HG03460 (cell line): Measurements from ENCODE around the gene TRIM43B.
"Not testable (repeated sequence)": the region's sequence is repeated elsewhere in the genome, so short reads cannot be mapped to it uniquely, and the experiment has no call there.

Experiments
- ATAC-seq: cut with Tn5 transposase; IDR thresholded peaks from one replicate; pipeline ENCODE4 v1.9.1; 2021; ENCODE audit not compliant: unreplicated experiment

TRIM43B gene

DNA sequence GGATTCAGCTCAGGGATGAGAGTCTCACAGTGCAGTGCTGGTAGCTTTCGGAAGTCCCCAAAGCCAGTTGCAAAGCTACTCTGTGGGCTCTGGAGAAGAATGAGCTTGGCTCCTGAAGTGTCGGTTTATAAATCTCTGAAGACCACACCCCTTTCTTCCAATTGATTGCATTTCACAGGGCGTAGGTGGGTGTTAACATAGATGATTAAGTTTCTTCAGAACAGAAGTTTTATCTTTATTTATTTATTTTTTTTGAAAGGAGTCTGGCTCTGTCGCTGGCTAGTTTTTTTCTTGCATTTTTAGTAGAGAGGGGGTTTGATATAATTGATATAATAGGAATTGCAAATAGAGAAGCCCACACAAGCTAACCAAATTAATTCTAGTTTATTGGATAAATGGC lies at the start of gene TRIM43B:
Gene TRIM43B (minus strand): TSS at position 101 of the 400 bp plus-strand sequence. CDS start 2,040 bp downstream, outside the sequence.
- not testable (repeated sequence) for ATAC-seq

DNA sequence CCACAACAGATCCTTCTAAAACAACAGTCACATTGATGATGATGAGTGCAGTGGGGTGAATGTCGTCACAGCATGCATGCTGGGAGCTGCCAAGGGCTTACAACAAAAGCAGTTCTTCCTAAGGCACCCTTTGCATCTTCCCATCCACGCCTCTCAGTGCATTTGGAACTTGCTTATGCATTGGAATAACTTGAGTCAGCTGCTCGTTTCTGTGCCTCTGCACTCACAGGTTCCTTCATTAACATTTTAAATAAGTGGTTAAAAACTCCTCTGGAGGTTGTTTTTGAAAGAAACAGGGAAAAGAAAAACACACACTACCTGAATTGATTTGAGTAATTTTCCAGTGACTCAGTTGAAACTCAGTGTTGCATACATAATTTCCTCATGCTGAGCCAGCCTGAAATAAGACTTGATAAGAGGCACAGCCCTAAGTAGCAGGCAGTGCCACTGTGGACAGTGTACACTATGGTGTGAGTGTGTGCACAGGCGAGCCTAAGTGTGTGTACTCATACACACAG lies 46.8 kb upstream of the TRIM43B start:
- no peak for ATAC-seq

GRCh38 chr2:95530734-95531133 lies 46.2 kb upstream of the TRIM43B start:
- ATAC-seq: peak; percentile 48

DNA sequence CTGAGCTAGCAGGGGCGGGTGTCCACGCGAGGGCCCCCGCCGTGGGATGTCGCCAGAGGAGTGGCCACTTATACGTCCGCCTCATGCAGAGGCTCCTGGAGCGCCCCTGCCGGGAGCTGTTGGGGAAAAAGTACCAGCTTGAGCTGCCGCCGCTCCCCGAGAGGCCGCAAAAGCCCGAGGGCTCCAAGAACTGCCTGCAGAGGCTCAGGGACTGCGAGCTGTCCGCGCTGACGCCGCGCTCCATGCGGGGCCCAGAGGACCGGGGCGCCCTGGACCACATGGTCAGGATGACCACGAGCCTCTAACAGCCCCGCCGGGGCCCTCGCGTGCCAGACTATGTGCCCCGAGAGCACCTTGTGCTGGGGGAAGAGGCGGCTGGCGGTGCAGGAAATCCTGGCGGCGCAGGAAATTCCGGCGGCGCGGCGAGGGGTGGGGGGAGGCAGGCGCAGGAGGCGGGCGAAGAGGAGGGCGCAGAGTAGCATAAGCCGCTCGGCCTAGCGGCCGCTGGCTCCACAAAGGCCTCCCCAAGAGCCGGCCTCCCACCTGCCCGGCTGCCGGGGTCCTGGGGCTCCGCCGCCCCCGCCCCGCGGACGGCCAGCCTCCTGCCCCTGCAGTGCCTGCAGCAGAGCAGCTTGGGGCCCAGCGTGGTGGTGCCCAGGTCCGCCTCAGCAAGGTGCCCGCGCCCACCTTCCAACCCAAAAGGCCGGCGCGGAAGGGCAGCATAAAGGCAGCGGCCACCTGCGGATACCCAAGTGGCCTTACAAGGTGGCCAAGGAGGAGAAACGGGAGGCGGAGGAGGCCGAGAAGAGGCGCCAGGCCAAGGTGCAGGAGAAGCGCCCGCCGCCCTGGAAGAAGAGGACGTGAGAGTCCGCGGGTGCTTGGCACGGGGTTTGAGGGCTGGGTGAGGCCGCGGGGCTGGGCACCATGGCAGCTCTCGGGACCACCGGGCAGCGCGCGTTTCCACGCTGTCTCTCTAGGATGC lies 42.1 kb upstream of the TRIM43B start:
- ATAC-seq: peak; percentile 75

DNA sequence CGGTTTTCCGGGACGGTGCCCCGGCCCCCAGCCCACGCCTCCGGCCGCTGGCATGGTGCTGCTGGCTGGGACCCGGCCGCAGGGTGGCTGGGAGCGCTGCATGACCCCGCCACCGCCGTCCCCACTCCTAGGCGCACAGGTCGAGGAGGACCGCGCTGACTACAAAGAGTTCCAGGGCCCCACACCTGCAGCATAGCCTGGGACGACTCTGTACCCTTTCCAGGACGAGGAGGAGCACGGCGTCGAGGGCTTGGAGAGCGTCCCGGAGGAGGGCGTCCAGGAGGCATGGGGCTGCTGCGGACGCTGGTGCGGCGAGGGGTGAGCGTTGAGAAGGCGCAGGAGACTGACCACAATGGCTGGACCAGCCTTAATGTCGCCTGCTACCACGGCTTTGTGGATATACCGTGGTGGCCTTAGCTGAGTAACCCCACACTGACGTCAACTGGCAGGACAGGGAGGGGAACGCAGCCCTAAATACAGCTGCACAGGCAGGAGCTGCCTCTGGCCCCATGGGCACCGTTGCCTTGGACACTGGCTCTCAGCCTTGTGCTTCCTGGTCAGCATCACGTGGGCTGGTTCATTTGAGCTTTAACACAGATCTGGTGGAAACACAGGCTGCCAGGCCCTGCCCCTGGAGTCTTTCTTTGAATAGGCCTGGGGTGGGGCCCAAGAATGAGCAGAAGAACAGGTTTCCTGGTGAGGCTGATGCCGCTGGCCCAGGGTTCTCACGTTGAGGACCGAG lies 40.9 kb upstream of the TRIM43B start:
- ATAC-seq: no peak

DNA sequence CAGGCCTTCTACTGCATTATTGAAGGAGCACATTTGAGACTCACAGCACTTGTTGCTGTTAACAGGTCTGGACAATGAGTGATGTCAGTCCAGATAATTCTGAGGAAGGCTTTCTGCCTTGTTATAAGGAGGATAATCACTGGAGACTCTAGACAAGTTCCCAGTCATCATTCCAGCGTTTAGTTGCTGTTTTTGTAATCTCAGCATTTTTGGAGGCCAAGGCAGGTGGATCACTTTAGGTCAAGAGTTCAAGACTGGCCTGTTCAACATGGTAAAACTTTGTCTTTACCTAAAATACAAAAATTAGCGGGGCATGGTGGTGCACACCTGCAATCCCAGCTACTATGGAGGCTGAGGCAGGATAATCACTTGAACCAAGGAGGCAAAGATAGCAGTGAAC lies 39.6 kb upstream of the TRIM43B start:
- no peak for ATAC-seq

DNA sequence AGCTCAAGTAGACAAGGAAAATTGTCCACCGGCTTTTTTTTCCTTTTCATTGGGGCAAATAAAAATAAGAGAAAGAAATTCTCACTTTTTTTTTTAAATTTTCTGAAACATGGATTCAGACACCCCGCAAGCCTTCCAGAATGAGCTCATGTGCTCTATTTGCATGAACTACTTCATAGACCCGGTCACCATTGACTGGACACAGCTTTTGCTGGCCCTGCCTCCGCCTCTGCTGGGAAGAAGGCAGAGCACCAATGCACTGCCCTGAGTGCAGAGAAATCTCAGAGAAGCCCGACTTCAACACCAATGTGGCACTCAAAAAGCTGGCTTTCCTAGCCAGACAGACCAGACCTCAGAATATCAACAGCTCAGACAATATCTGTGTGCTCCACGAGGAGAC lies 30.2 kb upstream of the TRIM43B start:
- no peak for ATAC-seq

- ATAC-seq: not testable (repeated sequence)
Observed at GRCh38 chr2:95514226-95514625, 29.7 kb upstream of the TRIM43B start.

GRCh38 chr2:95509408-95509807 lies 24.9 kb upstream of the TRIM43B start:
- ATAC-seq: no peak

GRCh38 chr2:95505222-95505621 lies 20.7 kb upstream of the TRIM43B start:
- ATAC-seq: no peak

DNA sequence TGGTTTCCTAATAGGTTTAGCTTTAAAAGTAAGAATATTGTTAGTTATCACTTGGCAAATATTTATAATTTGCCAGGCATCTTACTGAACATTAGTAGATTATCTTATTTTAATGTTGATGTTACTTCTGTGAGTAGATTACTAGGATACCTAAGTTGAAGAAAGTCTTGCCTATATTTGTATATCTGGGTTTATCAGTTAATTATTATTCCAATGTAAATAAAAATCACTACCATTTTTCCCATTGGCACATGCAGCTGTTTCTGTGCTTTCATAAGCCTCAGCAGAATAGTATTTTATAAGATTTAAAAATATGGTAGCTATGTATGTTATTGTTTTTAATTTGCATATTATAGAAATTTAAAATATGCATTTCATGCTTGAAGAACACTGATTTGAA lies 16.3 kb upstream of the TRIM43B start:
- no peak for ATAC-seq

GRCh38 chr2:95492076-95492475 lies 7.5 kb upstream of the TRIM43B start:
- ATAC-seq: not testable (repeated sequence)

GRCh38 chr2:95475025-95475424 lies 9.5 kb downstream of the TRIM43B start:
- ATAC-seq: not testable (repeated sequence)

GRCh38 chr2:95467984-95468383 lies 16.6 kb downstream of the TRIM43B start:
- ATAC-seq: not testable (repeated sequence)

GRCh38 chr2:95466572-95466971 lies 18.0 kb downstream of the TRIM43B start:
- not testable (repeated sequence) for ATAC-seq

- ATAC-seq: not testable (repeated sequence)
Observed at GRCh38 chr2:95463292-95463691, 21.3 kb downstream of the TRIM43B start.

DNA sequence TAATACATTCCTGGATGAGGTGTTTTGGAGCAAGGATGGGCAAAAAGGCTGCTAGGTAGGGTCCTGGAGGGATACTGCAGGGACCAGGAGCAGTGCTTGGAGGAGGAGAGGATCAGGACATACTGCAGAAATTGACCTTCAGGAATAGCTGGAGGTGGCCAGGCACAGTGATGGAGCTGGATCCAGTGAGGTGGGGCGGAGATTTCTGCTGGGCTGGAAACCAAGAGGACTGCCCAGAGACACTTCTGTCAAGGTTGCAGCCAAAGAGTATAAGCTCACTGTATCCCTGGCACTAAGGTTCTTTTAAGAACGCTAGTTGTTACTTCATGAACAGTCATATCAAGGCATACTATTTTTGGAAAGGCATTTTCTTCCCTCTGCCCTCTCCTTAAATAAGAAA lies 39.2 kb downstream of the TRIM43B start:
- not testable (repeated sequence) for ATAC-seq

DNA sequence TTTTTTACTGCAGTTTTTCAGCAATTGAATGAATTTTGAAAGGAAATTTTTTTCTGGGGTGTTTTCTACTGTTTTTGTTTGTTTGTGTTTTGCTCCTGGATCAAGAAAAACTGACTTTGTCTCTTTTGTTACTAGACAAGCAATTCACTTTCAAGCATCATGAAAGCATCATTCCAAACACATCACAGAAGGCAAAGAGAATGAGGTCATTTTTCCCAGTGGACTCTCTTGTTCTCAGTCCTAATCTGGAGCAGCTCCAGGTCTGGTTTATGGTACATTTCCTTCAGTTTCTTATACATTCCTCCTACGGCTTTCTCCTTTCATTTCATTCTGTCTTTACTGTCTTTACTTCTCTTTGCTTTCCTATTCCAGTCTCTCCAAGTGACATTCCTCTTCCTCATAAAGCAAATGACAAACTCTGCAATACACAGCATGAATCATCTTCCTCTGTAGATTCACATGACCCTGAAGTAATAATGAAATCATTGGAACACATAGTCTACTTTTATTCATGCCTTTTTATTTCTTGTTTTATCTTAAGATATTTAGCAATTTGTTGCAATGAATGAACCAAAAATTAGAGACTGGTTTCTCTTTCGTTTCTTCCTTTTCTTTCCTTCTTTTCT lies 42.0 kb downstream of the TRIM43B start:
- not testable (repeated sequence) for ATAC-seq

DNA sequence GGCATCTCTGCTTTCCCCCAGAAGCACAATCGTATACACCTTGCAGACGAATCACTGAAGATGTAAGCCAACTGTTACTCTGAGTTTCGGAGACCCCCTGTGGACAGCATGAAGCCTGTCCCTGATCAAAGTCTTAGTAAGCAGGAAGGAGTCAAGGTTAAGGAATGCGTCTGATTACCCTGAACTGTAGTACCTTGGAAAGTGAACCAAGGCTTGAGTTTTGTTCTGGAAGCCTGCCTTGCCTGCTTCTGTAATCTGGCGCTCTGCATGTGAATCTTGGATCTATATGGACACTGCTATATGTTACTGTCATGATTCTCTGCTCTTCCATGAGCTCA lies 48.7 kb downstream of the TRIM43B start:
- ATAC-seq: not testable (repeated sequence)

DNA sequence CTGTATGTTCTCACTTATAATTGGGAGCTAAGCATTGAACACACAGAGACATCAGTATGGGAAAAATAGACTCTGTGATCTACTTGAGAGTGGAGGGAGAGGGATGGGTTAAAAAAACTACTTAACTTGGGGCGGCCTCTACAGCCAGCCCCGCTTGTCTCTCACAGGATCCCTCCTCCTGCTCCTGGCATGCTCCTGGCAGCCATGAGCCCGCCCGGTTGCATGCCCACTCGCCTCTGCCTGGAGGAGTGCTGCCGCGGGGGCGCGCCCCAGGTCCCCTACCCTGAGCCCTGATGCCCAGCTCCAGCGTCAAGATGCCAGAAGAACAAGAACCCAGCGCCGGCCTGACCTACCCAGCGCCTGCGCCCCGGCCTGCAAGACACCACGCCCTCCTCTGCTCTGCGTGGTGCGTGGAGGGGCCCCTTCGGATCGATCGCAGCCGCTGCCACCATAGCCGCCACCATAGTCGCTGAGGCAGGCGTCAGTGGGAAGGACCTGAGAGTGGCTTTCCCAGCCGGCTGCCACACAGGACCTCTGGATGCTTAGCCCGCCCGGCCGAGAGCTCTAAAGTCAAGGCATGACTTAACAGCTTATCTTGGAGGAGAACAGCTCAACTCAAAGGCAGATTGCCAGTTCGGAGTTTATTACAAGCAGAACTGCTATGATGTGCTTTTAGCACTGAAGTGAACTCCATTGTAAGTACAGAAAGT lies 49.2 kb downstream of the TRIM43B start:
- not testable (repeated sequence) for ATAC-seq
